H54 (cell line): ENCODE data around the gene KCNJ1.

Experiments used
- DNase-seq: peaks from one replicate; pipeline ENCODE4 v3.0.0; 2011; ENCODE audit warnings: low spot score, mixed read lengths; ENCODE audit not compliant: insufficient read length
- FAIRE-seq: peaks from 3 replicates; lab custom pipeline; 2011; peaks lifted over from hg19 to GRCh38; lab: Jason Lieb, UNC
- POLR2A ChIP-seq: IDR thresholded peaks from 2 replicates; pipeline ENCODE4 v1.6.1; 2011; ENCODE audit warnings: low read depth, mild to moderate bottlenecking, low read length

KCNJ1 gene

DNA sequence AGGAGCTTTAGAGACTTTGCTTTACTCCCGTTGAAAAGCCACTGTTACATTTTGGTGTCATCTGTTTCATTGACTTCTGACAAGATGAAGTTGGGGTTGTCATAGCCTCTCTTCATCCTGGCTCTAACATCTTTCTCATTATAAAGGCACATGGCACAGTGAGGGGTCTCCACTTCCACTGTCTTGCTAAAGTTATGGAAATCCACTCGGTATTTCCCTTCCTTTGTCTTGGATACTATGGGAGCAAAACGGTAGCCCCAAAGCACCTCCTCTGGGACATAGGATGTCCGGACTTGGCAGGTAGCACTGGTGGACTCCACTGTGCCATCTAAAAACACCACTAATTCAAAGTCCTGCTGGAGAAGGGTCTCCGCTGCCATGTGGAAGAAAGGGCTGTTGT, 28.0 kb downstream of the KCNJ1 start:
- FAIRE-seq, result no peak
- no peak for TF ChIP-seq POLR2A
- DNase-seq, result no peak

DNA sequence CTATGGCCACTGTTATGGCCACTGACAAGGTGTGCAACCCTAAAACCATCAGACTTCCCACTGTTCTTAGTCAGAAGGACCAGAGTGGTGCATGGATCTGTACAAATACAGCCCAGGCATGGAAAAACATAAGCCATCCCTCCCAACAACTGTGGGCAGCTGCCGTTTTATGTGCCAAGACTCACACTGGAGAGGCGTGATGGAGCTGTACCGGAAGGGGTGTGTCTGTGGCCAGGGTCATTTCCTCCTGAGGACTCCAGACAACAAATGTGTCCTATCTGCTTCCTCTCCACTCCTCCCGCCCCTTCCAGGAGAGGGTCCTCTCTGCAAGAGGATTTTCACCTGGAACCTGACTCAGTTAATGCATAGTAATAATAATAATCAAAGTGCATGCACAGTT, 29.5 kb downstream of the KCNJ1 start:
- FAIRE-seq (no peak), DNase-seq (no peak)
- no peak for TF ChIP-seq POLR2A

DNA sequence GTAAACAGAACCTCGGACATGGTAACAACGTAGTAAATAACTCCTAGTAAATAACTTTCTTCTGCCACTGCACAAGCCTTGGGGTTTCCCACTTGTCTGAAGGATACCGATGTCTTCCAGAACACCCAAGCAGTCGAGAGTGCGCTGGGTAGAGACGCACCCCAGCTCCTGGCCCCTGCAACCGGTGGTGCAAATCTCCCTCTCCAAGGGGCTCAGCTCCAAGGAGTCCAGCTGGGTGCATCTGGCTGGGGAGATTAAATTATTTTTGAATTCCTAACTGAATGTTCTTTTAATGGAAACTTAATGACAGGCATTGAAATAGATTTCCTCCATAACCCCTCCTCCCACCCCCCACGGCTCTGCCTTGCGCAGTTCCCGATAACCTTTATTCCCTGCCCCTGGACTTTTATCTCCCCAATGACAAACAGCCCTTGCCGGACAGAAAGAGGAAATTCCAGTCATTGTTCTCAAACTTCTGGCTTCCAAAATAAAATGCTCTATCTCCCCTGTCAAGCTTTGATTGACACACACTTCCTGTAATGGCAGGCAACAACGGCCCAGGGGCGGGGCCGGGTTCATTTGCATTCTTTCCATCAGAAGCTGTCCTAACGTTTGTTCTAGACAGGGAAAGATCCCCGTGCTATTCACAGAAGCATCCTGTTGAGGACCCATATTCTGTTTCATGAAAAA, 31.2 kb downstream of the KCNJ1 start:
- FAIRE-seq, result no peak
- no peak for TF ChIP-seq POLR2A
- no peak for DNase-seq

DNA sequence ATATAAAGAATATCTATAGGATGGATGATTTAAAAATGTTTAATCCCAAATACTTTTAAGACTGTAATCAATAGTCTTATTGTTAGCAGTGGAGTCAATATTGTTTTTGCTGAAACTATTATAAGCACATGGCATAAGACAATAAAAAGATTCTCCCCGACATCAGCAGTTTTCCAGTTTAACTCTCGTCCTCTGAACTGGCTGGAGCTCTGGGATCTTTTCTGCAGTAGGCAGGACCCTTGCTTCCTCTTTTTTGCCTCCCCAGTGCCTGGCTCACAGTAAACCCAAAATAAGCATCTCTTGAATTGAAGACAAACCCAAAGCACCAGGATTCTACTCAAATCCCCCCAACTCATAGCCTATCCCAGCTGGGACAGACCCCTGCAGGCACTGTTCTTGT, 32.9 kb downstream of the KCNJ1 start:
- no peak for TF ChIP-seq POLR2A
- no peak for FAIRE-seq
- no peak for DNase-seq

DNA sequence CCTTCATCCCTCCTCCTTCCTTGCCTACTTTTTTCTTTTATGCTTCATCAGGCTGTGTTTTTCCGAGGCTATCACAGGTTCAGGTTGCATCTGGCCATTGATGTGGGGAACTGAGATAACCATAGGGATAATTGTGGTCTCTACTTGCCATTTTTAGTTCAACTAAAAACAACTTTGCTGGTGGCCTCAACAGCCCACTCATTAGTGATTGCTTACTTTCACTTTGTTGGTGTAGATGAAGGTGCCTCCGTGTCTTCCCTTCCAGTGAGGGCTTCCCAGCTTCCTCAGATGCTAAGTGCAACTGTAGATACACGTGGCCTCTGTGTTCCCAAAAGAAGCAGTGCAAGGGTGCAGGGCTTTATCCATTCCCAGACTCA, 35.0 kb downstream of the KCNJ1 start:
- no peak for TF ChIP-seq POLR2A
- DNase-seq (no peak), FAIRE-seq (no peak)

DNA sequence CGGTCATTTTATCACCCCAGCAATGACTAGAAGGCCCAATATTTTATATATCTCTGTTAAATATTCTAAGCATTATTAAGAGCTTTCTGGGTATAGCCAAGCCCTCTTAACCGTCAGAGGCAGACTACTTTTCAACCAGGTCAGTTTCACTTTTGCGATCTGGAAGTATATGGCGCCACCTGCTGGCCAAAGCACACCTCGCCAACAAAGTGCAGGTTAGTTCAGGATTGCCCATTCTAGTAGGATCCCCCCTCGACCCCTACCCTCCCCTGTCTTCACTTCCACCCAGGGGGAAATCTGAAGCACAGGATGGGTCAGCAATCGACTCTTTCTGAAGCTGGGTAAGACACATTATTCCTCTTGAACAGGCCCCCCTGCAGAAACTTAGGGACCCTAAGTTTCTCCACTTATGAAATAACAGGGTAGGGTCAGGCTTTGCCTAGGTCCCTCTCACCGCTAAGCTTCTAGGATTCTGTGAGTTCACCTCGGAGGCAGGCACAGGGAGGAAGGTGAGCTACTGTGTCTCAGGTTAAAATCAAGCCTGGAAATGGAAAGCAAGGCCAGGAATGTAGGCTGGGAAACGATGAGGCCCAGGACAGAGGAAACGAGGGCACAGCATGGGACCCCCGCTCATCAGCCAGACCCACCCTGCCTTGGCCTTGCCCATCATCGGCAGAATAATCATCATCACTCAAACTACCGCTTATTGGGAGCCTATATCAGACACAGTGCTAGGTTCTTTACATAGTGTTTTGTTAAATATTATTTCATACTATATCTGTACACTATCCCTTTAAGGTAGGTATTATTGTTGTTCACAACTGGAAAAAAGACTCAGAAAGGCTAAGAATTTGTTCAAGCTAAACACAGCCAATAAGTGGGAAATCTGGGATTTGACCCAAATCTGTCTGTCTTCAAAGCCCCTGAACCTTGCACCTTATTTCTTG, 35.6 kb downstream of the KCNJ1 start:
- peak; percentile 30 for DNase-seq
- no peak for TF ChIP-seq POLR2A
- FAIRE-seq, result no peak

DNA sequence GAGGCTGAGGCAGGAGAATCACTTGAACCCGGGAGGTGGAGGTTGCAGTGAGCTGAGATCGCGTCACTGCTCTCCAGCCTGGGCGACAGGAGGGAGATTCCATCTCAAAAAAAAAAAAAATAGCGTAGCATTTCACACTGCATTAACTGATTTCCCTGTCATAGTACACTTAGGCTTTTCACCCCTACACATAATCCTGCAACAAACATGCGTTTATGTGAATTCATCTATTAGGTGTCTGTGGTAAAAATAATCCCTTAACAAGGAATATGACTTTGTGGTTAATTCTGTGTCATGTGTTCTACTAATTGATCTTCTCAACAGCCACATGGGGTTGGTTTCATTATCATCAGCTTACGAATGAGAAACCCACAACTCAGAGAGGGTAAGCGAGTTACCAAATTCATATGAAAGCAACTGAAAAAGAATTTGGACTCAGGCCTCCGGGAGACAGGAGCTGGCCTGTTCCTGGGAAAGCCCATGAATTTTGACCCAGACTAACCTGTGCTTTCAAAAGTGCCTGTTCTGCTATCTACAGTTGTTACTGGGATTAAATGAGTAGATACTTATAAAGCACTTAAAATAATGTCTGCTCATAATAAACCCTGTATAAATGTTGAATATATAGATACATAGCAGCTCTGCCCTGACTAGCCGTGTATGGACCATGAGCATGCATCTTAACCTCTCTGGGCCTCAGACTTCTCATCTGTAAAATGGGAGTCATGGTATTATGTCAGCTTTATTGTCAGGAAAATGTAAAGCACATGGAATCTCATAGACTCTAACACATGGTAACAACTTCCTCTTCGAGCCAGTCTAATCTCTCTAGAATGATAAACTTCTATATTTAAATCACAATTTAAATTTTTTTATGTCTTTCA, 36.6 kb downstream of the KCNJ1 start:
- no peak for TF ChIP-seq POLR2A
- DNase-seq (no peak), FAIRE-seq (no peak)

DNA sequence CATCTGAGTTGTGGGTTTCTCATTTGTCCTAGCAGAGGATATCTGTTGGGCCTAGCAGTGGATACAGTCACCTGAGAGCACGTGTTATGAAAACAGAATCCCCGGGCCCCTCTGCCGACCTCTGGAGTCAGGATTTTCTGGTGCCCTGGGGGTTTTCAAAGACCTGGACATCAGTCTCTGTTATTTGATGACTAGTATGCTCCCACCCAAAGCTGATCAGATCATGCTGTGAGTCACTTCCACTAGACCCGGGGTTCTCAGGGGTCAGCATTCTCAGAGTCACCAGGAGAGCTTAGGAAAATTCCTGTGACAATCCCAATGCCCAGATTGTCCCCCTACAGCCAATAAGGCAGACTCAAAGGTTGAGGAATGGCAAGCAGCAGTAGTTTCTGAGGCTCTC, 38.7 kb downstream of the KCNJ1 start:
- FAIRE-seq (no peak), DNase-seq (no peak)
- no peak for TF ChIP-seq POLR2A

DNA sequence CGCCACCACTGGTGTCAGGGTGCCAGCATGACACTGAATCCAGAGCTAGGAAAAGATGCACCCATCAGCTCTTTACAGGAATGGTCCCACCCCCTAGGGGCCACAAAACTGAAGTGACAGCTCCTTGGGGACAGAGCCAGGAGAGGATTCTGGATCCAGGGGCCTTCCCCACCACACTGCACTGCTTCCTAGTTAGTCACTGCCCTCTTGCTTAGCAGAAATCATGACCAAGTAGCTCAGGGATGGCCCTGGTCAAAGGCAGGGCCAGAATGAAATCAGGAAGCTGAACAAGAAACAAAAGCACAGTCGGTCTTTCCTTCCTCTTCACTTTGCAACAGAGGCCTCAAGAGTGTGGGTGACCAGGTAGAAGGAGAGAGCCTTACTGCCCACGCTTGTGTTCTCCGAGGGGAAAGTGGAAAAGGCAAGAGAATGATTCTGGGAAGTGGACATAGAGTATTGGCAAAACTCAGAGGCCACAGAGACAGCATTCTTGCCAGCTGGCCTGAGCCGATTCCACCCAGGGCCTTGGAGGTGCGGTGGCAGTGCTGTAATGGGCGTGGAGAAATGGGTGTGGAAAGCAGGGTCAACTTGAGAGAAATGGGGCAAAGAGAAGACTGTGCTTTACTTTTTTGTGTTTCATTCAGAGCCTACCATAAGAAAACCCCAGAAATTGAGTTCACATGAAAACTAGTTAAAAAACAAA, 39.8 kb downstream of the KCNJ1 start:
- no peak for FAIRE-seq
- DNase-seq, result no peak
- no peak for TF ChIP-seq POLR2A

DNA sequence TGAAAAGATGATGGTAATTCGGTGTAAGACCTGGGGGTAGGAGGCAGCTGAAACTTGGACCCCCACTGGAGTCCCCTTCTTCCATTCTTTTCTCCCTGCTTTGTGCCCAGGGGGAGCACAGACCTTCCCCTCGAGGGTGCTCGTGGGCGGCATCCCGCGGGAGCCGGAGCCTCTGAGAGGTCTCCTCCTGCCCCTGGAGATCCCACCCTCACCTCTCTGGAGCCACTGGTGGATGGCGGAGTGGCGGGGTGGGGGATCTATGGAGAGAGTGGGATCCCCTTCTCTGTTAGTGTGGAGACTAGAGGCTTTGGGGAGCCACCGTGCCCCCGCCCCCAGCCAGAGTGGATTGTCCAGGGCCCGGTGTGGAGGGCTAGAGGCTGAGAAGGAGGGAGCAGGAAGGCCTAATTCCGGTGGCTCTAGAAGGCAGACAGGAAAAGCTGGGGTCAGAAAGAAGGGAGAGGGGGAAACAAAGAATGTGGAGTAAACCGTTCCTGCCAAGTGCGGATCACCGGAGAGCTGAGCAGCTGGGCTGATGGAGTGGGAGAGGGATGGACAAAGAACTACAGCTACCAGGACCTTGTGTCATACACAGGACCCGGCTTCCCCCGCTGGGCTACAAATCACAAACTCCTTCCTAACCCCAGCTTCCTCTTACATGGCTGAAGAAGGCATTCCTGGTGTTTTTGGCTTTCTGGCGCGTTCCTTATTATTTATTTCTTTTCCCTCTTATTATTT, 41.9 kb downstream of the KCNJ1 start:
- DNase-seq (no peak), FAIRE-seq (no peak)
- no peak for TF ChIP-seq POLR2A

DNA sequence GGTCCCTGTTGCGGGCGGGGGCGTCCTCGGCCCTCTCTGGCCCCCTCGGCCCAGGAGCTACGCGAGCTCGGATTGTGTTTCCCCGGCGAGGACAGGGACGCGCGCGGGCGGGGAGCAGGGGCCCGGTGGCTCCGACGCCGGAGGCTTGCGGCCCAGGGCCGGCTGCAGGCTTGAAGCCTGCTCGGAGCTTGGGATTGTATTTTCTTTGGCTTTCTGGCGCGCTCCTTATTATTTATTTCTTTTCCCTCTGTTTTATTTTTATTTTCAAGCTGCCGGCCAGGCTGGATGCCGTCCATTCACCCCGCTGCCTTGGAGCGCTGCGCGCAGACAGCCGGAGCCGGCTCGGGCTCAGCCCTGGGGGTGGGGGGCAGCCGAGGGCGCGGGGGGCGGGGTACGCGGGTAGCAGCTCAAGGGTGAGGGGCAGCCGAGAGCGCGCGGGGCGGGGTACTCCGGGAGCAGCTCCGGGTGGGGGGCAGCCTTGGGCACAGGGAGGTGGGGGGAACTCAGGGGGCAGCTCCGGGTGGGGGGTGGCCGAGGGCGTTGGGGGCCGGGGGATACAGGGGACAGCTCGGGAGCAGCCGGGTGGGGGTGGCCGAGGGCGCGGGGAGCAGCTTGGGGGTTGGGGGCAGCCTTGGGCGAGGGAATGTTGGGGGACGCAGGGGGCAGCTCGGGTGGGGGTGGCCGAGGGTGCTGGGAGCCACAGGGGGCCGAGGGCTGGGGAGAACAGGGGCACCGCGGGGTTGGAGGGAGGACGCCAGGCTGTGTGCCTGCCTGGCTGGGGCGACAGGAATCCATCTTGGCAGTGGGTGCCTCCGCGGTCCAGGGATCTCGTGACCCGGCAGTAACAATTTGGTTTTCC, 42.7 kb downstream of the KCNJ1 start:
- DNase-seq (no peak), FAIRE-seq (no peak)
- no peak for TF ChIP-seq POLR2A

DNA sequence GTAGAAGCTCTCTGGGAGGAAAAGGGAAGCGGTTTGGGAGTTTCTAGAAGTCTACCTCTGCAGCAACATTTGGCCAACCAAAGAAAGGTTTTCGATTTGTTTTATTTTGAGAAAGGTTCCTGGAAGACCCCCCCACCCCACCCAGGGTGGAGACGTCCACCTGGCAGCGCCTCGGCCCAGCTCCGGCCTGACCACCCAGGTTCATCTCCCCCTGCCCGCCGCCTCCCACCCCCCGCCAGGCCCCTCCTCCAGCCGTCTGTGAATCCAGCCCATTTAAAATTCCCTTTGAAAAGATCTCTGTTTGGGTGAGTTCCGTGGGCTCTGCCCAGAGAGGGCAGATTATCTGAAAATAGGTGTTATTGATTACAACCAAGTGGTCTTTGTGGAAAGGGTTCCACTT, 43.3 kb downstream of the KCNJ1 start:
- FAIRE-seq (no peak), DNase-seq (no peak)
- no peak for TF ChIP-seq POLR2A
